HepG2 (cell line): ENCODE results near the gene GPS1. TPM values are rescaled to one million over a fixed set of nuclear protein-coding genes. Genes with fewer than 3 reads are reported as not detected.

Source experiments
- ATF7-NPFF ChIP-seq: sonication (generic); formaldehyde crosslinking; IDR thresholded peaks from 2 replicates; pipeline ENCODE4 v1.8.1; 2023; ENCODE audit warnings: mild to moderate bottlenecking, low read depth, missing genetic modification reagents, moderate library complexity
- BORCS8-MEF2B ChIP-seq: sonication (generic); formaldehyde crosslinking; IDR thresholded peaks from 2 replicates; pipeline ENCODE4 v1.8.0; 2022; ENCODE audit warnings: mild to moderate bottlenecking, missing genetic modification reagents
- DNMT1 ChIP-seq: sonication (generic); formaldehyde crosslinking; IDR thresholded peaks from 2 replicates; pipeline ENCODE4 v1.5.1; 2020; ENCODE audit warnings: mild to moderate bottlenecking, missing genetic modification reagents
- MYC ChIP-seq: sonication (generic); formaldehyde crosslinking; IDR thresholded peaks from 2 replicates; pipeline ENCODE4 v1.9.0; 2021; ENCODE audit warnings: missing genetic modification reagents, borderline replicate concordance
- SYNCRIP ChIP-seq: fragments of 200-400 bp; formaldehyde crosslinking; IDR thresholded peaks from 2 replicates; pipeline ENCODE4 v1.6.1; 2018; ENCODE audit warnings: mild to moderate bottlenecking, low read depth, low read length; ENCODE audit not compliant: insufficient read depth
- ZNF350 ChIP-seq: sonication (generic); formaldehyde crosslinking; IDR thresholded peaks from 2 replicates; pipeline ENCODE4 v1.4.0; 2020; ENCODE audit warnings: mild to moderate bottlenecking, low read depth, missing genetic modification reagents, borderline replicate concordance
- ZNF460 ChIP-seq: sonication (generic); formaldehyde crosslinking; IDR thresholded peaks from 2 replicates; pipeline ENCODE4 v1.5.1; 2020; ENCODE audit warnings: missing genetic modification reagents, mild to moderate bottlenecking, borderline replicate concordance
- ZNF782 ChIP-seq: sonication (generic); formaldehyde crosslinking; IDR thresholded peaks from 2 replicates; pipeline ENCODE4 v1.4.0; 2020; ENCODE audit warnings: missing genetic modification reagents, mild to moderate bottlenecking, borderline replicate concordance
- ZNF790 ChIP-seq: sonication (generic); formaldehyde crosslinking; IDR thresholded peaks from 2 replicates; pipeline ENCODE4 v1.8.0; 2022; ENCODE audit warnings: missing genetic modification reagents, mild to moderate bottlenecking, borderline replicate concordance
- polyA plus RNA-seq, 8 experiments: library from polyadenylated mRNA; depleted of rRNA in 3 of 8; stranded (reverse) in 7 of 8; unstranded in 1 of 8; fragments of >200 nt; fragmentation: Illumina TruSeq in 4 of 8; extraction: Trizol in 4 of 8; gene quantifications; 2 replicates each; pipeline versions ENCODE4 v1.2.1 to v1.2.3, GENCODE V29; 2011 to 2016; ENCODE audit warnings: low read depth in 4 of 8, missing spikeins in 1 of 8, mixed read lengths in 1 of 8; ENCODE audit not compliant: insufficient read depth in 1 of 8
- total RNA-seq, 5 experiments: library from RNA; depleted of rRNA; stranded (reverse); fragments of >200 nt; fragmentation: Illumina TruSeq; extraction: Trizol; gene quantifications; 2 replicates each; pipeline ENCODE4 v1.2.3, GENCODE V29; 2016; ENCODE audit warnings: low read depth in 1 of 5
- TF ChIP-seq, protein P1 (sequence below): sonication (generic); formaldehyde crosslinking; IDR thresholded peaks from 2 replicates; pipeline ENCODE4 v1.5.1; 2020; ENCODE audit warnings: mild to moderate bottlenecking, missing genetic modification reagents, borderline replicate concordance
- TF ChIP-seq, protein P2 (sequence below): sonication (generic); formaldehyde crosslinking; IDR thresholded peaks from 2 replicates; pipeline ENCODE4 v1.8.1; 2023; ENCODE audit warnings: mild to moderate bottlenecking, missing genetic modification reagents, borderline replicate concordance
- TF ChIP-seq, protein P3 (sequence below): sonication (generic); formaldehyde crosslinking; IDR thresholded peaks from 2 replicates; pipeline ENCODE4 v1.9.0; 2021; ENCODE audit warnings: mild to moderate bottlenecking, missing genetic modification reagents

The GPS1 gene
- total and polyA plus RNA-seq, 2 of the 13 experiments (the other 11 are each of a cell fraction or from before 2014, with no cell fraction given) = 124 to 128 TPM

DNA sequence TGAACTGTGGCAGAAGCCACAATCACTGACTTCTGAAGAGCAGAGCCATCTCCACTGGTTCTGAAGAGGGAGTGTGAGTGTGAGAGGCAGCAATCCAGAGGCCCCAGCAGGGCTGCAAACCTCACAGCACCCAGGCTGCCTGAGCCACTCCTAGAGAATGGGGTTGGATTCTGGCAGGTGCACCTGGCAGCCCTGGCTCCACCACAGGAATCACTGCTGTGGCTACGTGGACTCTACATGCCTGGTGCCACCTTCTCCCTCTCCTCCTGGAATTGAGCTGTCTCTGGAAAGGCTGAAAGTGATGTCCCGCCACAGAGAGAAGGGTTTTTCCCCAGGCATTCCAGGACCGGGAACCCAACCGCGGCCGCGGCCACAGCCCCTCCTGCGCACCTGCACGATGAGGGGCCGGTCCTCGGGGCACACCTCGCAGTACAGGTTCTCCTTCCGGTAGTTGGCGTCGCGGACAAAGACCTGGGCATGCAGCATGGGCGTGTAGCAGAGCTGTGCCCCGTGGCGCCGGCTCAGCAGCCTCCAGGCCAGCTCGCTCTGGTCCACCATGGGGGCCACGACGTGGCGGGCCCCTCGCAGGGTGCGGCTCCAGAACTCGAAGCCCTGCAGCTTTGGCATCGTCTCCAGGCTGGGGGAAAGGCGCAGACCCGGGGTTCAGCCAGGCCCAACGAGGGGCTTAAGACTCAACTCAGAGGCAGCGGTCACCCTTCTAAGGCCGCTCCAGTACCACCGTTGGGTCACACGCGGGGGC, 12.9 kb downstream of the GPS1 start (continued):
- TF ChIP-seq, protein P1, sequence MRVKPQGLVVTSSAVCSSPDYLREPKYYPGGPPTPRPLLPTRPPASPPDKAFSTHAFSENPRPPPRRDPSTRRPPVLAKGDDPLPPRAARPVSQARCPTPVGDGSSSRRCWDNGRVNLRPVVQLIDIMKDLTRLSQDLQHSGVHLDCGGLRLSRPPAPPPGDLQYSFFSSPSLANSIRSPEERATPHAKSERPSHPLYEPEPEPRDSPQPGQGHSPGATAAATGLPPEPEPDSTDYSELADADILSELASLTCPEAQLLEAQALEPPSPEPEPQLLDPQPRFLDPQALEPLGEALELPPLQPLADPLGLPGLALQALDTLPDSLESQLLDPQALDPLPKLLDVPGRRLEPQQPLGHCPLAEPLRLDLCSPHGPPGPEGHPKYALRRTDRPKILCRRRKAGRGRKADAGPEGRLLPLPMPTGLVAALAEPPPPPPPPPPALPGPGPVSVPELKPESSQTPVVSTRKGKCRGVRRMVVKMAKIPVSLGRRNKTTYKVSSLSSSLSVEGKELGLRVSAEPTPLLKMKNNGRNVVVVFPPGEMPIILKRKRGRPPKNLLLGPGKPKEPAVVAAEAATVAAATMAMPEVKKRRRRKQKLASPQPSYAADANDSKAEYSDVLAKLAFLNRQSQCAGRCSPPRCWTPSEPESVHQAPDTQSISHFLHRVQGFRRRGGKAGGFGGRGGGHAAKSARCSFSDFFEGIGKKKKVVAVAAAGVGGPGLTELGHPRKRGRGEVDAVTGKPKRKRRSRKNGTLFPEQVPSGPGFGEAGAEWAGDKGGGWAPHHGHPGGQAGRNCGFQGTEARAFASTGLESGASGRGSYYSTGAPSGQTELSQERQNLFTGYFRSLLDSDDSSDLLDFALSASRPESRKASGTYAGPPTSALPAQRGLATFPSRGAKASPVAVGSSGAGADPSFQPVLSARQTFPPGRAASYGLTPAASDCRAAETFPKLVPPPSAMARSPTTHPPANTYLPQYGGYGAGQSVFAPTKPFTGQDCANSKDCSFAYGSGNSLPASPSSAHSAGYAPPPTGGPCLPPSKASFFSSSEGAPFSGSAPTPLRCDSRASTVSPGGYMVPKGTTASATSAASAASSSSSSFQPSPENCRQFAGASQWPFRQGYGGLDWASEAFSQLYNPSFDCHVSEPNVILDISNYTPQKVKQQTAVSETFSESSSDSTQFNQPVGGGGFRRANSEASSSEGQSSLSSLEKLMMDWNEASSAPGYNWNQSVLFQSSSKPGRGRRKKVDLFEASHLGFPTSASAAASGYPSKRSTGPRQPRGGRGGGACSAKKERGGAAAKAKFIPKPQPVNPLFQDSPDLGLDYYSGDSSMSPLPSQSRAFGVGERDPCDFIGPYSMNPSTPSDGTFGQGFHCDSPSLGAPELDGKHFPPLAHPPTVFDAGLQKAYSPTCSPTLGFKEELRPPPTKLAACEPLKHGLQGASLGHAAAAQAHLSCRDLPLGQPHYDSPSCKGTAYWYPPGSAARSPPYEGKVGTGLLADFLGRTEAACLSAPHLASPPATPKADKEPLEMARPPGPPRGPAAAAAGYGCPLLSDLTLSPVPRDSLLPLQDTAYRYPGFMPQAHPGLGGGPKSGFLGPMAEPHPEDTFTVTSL (CRISPR knock-in tag) = no peak
- TF ChIP-seq ZNF782 (CRISPR knock-in tag) (0 out of 2 replicates have a peak, but pooled peaks have one; percentile 28), BORCS8-MEF2B (CRISPR knock-in tag) (no peak), MYC (CRISPR knock-in tag) (peak; percentile 71; the same call in 1 of the 2 replicates), ZNF790 (CRISPR knock-in tag) (no peak), ZNF350 (CRISPR knock-in tag) (peak; percentile 16; the same call in 1 of the 2 replicates), ZNF460 (CRISPR knock-in tag) (no peak), SYNCRIP (no peak), DNMT1 (CRISPR knock-in tag) (0 out of 2 replicates have a peak, but pooled peaks have one; percentile 17), ATF7-NPFF (CRISPR knock-in tag) (0 out of 2 replicates have a peak, but pooled peaks have one; percentile 18)
- TF ChIP-seq, protein P2, sequence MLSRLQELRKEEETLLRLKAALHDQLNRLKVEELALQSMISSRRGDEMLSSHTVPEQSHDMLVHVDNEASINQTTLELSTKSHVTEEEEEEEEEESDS (CRISPR knock-in tag) = no peak
- TF ChIP-seq, protein P3, sequence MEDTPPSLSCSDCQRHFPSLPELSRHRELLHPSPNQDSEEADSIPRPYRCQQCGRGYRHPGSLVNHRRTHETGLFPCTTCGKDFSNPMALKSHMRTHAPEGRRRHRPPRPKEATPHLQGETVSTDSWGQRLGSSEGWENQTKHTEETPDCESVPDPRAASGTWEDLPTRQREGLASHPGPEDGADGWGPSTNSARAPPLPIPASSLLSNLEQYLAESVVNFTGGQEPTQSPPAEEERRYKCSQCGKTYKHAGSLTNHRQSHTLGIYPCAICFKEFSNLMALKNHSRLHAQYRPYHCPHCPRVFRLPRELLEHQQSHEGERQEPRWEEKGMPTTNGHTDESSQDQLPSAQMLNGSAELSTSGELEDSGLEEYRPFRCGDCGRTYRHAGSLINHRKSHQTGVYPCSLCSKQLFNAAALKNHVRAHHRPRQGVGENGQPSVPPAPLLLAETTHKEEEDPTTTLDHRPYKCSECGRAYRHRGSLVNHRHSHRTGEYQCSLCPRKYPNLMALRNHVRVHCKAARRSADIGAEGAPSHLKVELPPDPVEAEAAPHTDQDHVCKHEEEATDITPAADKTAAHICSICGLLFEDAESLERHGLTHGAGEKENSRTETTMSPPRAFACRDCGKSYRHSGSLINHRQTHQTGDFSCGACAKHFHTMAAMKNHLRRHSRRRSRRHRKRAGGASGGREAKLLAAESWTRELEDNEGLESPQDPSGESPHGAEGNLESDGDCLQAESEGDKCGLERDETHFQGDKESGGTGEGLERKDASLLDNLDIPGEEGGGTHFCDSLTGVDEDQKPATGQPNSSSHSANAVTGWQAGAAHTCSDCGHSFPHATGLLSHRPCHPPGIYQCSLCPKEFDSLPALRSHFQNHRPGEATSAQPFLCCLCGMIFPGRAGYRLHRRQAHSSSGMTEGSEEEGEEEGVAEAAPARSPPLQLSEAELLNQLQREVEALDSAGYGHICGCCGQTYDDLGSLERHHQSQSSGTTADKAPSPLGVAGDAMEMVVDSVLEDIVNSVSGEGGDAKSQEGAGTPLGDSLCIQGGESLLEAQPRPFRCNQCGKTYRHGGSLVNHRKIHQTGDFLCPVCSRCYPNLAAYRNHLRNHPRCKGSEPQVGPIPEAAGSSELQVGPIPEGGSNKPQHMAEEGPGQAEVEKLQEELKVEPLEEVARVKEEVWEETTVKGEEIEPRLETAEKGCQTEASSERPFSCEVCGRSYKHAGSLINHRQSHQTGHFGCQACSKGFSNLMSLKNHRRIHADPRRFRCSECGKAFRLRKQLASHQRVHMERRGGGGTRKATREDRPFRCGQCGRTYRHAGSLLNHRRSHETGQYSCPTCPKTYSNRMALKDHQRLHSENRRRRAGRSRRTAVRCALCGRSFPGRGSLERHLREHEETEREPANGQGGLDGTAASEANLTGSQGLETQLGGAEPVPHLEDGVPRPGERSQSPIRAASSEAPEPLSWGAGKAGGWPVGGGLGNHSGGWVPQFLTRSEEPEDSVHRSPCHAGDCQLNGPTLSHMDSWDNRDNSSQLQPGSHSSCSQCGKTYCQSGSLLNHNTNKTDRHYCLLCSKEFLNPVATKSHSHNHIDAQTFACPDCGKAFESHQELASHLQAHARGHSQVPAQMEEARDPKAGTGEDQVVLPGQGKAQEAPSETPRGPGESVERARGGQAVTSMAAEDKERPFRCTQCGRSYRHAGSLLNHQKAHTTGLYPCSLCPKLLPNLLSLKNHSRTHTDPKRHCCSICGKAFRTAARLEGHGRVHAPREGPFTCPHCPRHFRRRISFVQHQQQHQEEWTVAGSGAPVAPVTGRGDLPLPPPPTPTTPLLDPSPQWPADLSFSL (CRISPR knock-in tag) = no peak
